Cardiac fibroblast (primary cell): ENCODE data around the gene UCK1.
"Not testable (repeated sequence)": the region's sequence is repeated elsewhere in the genome, so short reads cannot be mapped to it uniquely, and the experiment has no call there.

Experiments used
- DNase-seq, 2 donors: peaks; one replicate each; pipeline versions ENCODE4 v3.0.0 to v3.0.0-alpha.2; 2010; ENCODE audit warnings: low read depth in 2 of 2
- H3K4me3 ChIP-seq, 2 donors: replicated peaks in 1 of 2; 1 replicate in 1 of 2; 2 replicates in 1 of 2; pipeline ENCODE4 v1.5.1; 2011; ENCODE audit warnings: low read depth in 2 of 2, low read length in 2 of 2, mild to moderate bottlenecking in 2 of 2, moderate library complexity in 1 of 2
- TF ChIP-seq, protein P1 (sequence below): IDR thresholded peaks from one replicate; pipeline ENCODE4 v1.5.1; 2011; ENCODE audit warnings: low read depth, mild to moderate bottlenecking, low read length, inconsistent platforms

The UCK1 gene

DNA sequence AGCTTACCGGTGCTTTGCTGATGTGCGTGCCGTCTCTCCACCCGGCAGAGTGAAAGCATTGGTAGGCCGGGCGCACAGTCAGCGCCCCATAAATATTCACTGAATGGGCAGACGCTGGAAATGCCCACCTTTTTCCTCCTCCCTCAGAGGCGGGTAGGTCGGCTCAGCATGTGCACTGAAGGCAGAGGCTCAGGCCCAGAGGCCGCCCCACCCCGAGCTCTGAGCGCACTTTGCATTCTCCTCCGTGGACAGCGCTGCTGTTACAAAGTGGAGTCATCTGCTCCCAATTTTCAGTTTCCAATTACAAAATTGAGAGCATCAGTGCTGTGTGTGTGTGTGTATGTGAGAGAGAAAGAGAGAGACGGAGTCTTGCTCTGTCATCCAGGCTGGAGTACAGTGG is 10.6 kb downstream of the UCK1 start:
- H3K4me3 ChIP-seq: no peak overlapping the region
- TF ChIP-seq, protein P1, sequence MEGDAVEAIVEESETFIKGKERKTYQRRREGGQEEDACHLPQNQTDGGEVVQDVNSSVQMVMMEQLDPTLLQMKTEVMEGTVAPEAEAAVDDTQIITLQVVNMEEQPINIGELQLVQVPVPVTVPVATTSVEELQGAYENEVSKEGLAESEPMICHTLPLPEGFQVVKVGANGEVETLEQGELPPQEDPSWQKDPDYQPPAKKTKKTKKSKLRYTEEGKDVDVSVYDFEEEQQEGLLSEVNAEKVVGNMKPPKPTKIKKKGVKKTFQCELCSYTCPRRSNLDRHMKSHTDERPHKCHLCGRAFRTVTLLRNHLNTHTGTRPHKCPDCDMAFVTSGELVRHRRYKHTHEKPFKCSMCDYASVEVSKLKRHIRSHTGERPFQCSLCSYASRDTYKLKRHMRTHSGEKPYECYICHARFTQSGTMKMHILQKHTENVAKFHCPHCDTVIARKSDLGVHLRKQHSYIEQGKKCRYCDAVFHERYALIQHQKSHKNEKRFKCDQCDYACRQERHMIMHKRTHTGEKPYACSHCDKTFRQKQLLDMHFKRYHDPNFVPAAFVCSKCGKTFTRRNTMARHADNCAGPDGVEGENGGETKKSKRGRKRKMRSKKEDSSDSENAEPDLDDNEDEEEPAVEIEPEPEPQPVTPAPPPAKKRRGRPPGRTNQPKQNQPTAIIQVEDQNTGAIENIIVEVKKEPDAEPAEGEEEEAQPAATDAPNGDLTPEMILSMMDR: no peak
- no peak for DNase-seq

DNA sequence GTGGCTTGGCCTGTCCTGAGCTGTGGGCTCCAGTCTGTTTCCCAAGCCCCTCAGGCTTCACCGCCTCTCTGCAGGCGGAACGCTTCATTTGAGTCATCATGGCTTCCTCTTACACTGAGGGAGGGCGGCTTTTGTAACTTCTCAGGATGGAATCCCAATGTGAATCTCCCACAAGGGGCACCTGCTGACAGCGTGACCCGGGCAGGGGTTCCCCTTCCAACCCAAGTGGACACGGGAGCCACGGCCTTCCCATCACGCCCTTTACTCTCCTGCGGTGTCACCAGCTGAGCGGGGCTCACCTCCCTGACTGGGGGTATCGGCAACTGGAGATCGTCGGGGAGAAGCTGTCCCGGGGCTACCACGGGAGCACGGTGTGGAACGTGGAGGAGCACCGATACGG is 12.5 kb downstream of the UCK1 start:
- TF ChIP-seq, protein P1: no peak
- H3K4me3 ChIP-seq: no peak overlapping the region
- no peak for DNase-seq

DNA sequence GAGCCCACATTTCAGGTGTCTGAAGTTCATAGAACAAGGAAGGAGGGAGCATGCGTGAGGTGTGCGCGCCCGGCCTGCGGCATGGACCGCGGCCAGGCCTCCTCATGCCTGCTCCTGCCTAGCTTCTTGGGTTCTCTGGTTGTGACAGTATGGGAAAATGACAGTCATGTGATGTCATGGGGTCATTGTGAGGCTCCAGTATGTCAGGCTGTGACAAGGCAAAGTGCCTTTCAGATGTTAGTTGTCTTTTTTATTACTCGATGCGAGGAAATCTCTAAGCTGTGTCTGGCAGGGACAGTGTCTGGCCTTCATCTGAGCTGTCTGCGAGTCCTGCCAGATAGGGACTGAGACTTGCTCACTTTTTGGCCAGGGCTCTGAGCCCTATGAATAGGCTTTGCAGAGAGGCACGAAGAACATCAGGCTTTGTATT is 13.3 kb downstream of the UCK1 start:
- no peak for DNase-seq
- TF ChIP-seq, protein P1: no peak
- H3K4me3 ChIP-seq: no peak overlapping the region

DNA sequence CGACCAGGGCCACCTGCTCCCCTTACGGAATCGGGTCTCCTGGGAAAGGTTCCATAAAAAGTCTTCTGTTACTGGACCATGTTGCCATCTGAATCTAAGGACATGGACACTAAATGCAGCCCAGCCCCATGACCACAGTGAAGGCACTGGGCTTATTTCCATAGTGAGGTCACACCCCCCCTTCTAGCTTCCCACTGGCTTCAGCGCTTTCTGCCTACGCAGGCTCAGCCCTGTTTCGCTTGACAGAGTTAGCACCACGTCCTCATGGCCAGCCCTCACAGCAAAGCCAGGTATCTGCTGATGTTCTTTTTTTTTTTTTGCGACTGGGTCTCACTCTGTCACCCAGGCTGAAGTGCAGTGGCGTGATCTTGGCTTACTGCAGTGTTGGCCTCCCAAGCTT is 14.1 kb downstream of the UCK1 start:
- H3K4me3 ChIP-seq: no peak overlapping the region
- no peak for DNase-seq
- TF ChIP-seq, protein P1: no peak

DNA sequence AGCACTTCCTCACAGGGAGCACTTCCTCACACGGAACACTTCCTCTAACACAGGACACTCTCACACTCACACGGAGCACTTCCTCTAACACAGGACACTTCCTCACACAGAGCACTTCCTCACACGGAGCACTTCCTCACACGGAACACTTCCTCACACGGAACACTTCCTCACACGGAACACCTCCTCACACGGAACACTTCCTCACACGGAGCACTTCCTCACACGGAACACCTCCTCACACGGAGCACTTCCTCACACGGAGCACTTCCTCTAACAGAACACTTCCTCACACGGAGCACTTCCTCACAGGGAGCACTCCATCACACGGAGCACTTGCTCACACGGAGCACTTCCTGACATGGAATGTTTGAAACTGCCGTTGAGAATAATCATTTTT is 15.0 kb downstream of the UCK1 start:
- TF ChIP-seq, protein P1: no peak
- H3K4me3 ChIP-seq: no peak overlapping the region
- no peak for DNase-seq

DNA sequence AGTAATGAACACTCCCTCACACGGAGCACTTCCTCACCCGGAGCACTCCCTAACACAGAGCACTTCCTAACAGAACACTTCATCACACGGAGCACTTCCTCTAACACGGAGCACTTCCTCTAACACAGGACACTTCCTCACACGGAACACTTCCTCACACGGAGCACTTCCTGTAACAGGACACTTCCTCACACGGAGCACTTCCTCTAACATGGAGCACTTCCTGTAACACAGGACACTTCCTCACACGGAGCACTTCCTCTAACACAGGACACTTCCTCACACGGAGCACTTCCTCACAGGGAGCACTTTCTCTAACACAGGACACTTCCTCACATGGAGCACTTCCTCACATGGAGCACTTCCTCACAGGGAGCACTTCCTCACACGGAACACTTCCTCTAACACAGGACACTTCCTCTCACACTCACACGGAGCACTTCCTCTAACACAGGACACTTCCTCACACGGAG is 15.5 kb downstream of the UCK1 start:
- not testable (repeated sequence) for H3K4me3 ChIP-seq, DNase-seq

DNA sequence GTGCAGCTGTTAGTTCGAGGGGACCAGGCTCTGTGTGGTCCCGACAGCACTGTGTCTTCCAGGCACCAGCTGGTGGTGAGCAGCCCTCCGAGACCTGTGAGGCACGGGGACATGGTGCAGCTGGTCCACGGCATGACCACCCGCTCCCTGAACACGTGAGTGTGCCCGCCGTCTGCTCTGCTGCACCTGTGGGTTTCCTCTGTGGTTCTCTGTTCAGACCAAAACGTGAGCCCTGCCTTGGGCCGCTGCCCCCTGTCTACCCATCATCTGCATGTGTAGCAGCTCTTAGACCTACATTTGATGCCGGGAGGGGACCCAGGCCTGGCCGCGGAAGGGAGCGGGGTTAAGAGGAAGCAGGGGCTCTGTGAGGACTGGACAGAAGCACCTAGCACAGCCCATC is 17.9 kb downstream of the UCK1 start:
- TF ChIP-seq, protein P1: no peak
- no peak for DNase-seq
- H3K4me3 ChIP-seq: no peak overlapping the region
